ENCODE measurements around the gene PLLP. TPM values are rescaled to one million over a fixed set of nuclear protein-coding genes. Genes with fewer than 3 reads are reported as not detected.

PLLP gene
- total RNA-seq, 1 donor from 2014 or later = 104 TPM

- DNase-seq (no peak), ATAC-seq (peak; percentile 29)
- intact Hi-C loops (cut with DNase I) = no loop called here
- no peaks in the 10 kb centered on the region for H3K36me3 ChIP-seq
- peaks cover 21% of the 10 kb centered on the region for H3K27me3 ChIP-seq
- peak overlapping the region; percentile 70 for H3K4me3 ChIP-seq
- TF ChIP-seq CTCF (IDR thresholded peaks at IDR 0.05) = no peak
- peaks cover 12% of the 10 kb centered on the region for H3K4me1 ChIP-seq
- H3K27ac ChIP-seq = peak overlapping the region; percentile 84
- H3K9me3 ChIP-seq = no peaks in the 10 kb centered on the region
These were observed 1.8 kb downstream of the PLLP start for GRCh38 chr16:57282510-57283213.

DNA sequence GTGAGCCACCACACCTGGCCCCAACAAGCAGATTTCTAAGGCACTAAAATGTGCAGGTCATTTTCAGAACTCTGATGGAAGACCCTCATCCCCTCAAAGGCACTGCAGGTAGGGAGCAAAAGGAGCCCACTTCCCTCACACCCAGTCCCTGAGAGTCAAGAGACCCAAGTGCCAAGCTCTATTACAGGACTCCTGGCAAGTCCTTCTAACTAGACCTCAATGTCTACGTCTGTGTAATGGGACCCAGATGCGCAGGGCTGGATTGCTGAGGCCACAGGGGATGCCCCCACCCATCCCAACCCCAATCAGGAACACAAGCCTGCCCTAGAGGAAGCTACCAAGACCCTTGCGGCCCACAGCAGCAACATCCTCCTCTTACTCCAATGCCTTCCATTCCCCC lies 2.7 kb downstream of the PLLP start:
- H3K9me3 ChIP-seq = no peaks in the 10 kb centered on the region
- DNase-seq (no peak), ATAC-seq (no peak)
- no peak overlapping the region for H3K27ac ChIP-seq
- H3K4me1 ChIP-seq = peaks cover 20% of the 10 kb centered on the region
- H3K27me3 ChIP-seq = peaks cover 21% of the 10 kb centered on the region
- no peak for TF ChIP-seq CTCF (IDR thresholded peaks at IDR 0.05)
- H3K4me3 ChIP-seq = no peak overlapping the region
- intact Hi-C loops (cut with DNase I) = no loop called here
- no peaks in the 10 kb centered on the region for H3K36me3 ChIP-seq

DNA sequence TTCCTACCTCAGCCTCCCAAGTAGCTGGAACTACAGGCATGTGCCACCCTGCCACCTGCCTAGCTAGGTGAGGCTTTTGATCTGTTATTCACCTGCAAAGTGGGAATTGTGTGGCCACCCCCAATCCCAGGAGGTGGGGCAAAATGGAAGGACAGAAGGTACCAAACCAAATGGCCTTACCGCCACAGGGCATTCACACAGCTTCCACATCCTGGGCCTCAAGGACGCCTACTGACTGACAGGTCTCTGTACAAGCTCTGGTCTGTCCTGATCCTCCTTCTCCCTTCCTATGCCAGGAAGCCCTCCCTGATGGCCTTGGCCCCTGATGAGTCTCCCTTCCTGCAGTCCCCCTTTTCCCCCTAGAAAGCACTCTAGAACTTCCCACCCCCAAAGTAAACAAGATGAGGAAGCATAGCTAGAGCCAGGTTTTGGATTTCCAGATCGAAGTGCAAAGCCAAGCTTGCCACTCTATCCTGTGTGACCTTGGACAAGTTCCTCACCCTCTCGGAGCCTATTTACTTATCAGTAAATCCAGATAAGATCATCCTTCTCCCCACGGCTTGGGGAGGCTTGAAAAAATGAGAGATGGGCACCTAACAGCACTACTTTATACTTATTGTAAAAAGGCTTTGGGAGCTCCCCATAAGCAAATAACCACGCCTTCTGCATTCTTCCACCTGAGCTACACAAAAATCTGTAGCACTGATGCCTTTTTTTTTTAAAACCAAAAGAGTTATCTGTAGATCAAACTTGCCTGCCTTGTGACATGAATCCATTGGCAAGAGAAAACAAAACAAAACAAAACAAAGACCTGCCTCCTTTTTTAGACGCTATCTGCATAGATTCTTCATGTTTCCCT lies 4.5 kb downstream of the PLLP start:
- no peak for TF ChIP-seq CTCF (IDR thresholded peaks at IDR 0.05)
- Histone ChIP-seq H3K36me3 (no peaks in the 10 kb centered on the region), H3K4me3 (no peak overlapping the region), H3K27me3 (peaks cover 19% of the 10 kb centered on the region), H3K9me3 (no peaks in the 10 kb centered on the region), H3K4me1 (peaks cover 34% of the 10 kb centered on the region), H3K27ac (no peak overlapping the region)
- DNase-seq (no peak), ATAC-seq (no peak)
- intact Hi-C loops (cut with DNase I) = no loop called here

- TF ChIP-seq CTCF (IDR thresholded peaks at IDR 0.05) = no peak
- H3K36me3 ChIP-seq = no peaks in the 10 kb centered on the region
- H3K4me3 ChIP-seq = no peak overlapping the region
- no peak for ATAC-seq
- H3K27me3 ChIP-seq = peaks cover 4% of the 10 kb centered on the region
- peaks cover 34% of the 10 kb centered on the region for H3K4me1 ChIP-seq
- intact Hi-C loops (cut with DNase I) = no loop called here
- DNase-seq = no peak
- H3K9me3 ChIP-seq = no peaks in the 10 kb centered on the region
- peak overlapping the region; percentile 58 for H3K27ac ChIP-seq
These were observed 6.0 kb downstream of the PLLP start for GRCh38 chr16:57278494-57278893.

- H3K27ac ChIP-seq = peak overlapping the region; percentile 58
- no peak for TF ChIP-seq CTCF (IDR thresholded peaks at IDR 0.05)
- H3K27me3 ChIP-seq = no peaks in the 10 kb centered on the region
- peaks cover 34% of the 10 kb centered on the region for H3K4me1 ChIP-seq
- intact Hi-C loops (cut with DNase I) = no loop called here
- H3K36me3 ChIP-seq = no peaks in the 10 kb centered on the region
- H3K9me3 ChIP-seq = no peaks in the 10 kb centered on the region
- peak; percentile 49 for ATAC-seq
- H3K4me3 ChIP-seq = no peak overlapping the region
- no peak for DNase-seq
These were observed 6.9 kb downstream of the PLLP start for GRCh38 chr16:57277586-57277985.
